GM12878 (cell line): ENCODE data around the gene SSNA1. TPM values are rescaled to one million over a fixed set of nuclear protein-coding genes. Genes with fewer than 3 reads are reported as not detected.

Source experiments
- ATAC-seq: fragments of 200-7000 bp; cut with Tn5 transposase; 3 replicates; pipeline ENCODE4 v1.9.1; 2020; ENCODE audit warnings: mild to moderate bottlenecking, moderate library complexity
- BruUV-seq: library from RNA; stranded (reverse); fragments of 400-500 nt; replicated peaks from 2 replicates; lab custom pipeline; 2021; lab: Mats Ljungman, UMichigan
- CTCF ChIA-PET: fragments of 300-600 bp; sonication (Branson Sonifier 250); formaldehyde crosslinking; extraction: SDS; loops from one replicate; lab custom pipeline; 2021; ENCODE audit warnings: inconsistent platforms; lab: Yijun Ruan, JAX
- POLR2A ChIA-PET: fragments of 350-600 bp; formaldehyde crosslinking; extraction: SDS; loops from one replicate; lab custom pipeline; 2021; ENCODE audit warnings: inconsistent platforms; lab: Charles Lee
- RAD21 ChIA-PET: fragments of 300-600 bp; sonication (Branson Sonifier 250); formaldehyde crosslinking; loops from one replicate; lab custom pipeline; 2023; ENCODE audit warnings: antibody characterized with exemption; ENCODE audit not compliant: unreplicated experiment; lab: Charles Lee
- SMC1A ChIA-PET: fragments of 300-600 bp; sonication (Branson Sonifier 250); formaldehyde crosslinking; loops from one replicate; lab custom pipeline; 2023; ENCODE audit not compliant: unreplicated experiment, uncharacterized antibody; lab: Charles Lee
- DNase-seq: peaks from one replicate; pipeline ENCODE4 v3.0.0-alpha.2; 2011; ENCODE audit warnings: low read depth, low spot score
- FAIRE-seq: peaks from 3 replicates; lab custom pipeline; 2011; peaks lifted over from hg19 to GRCh38; lab: Jason Lieb, UNC
- H2AFZ ChIP-seq: 2 replicates; pipeline ENCODE4 v1.6.0; 2011; ENCODE audit warnings: low read depth, low read length, control low read depth; ENCODE audit not compliant: control insufficient read depth
- H3K27ac ChIP-seq: 2 replicates; pipeline ENCODE4 v1.5.1; 2011; ENCODE audit warnings: control low read depth; ENCODE audit not compliant: control insufficient read depth, insufficient read depth
- H3K27me3 ChIP-seq, 2 experiments: replicated peaks in 1 of 2; 2 replicates each; pipeline versions ENCODE4 v1.6.0 to v1.6.1; 2011; ENCODE audit warnings: low read length in 1 of 2; ENCODE audit not compliant: control insufficient read depth in 2 of 2, insufficient read depth in 2 of 2
- H3K36me3 ChIP-seq, 2 experiments: 2 replicates each; pipeline ENCODE4 v1.5.1; 2011; ENCODE audit warnings: low read length in 1 of 2; ENCODE audit not compliant: control insufficient read depth in 2 of 2, insufficient read depth in 2 of 2
- H3K4me1 ChIP-seq: 2 replicates; pipeline ENCODE4 v1.6.1; 2011; ENCODE audit warnings: mild to moderate bottlenecking, low read length, moderate library complexity, mixed read lengths; ENCODE audit not compliant: control insufficient read depth, insufficient read depth
- H3K4me2 ChIP-seq: 2 replicates; pipeline ENCODE4 v1.6.0; 2011; ENCODE audit warnings: control low read depth; ENCODE audit not compliant: control insufficient read depth, insufficient read depth
- H3K4me3 ChIP-seq: fragments of 200-600 bp; sonication (generic); 2 replicates; pipeline ENCODE4 v1.5.1; 2016
- H3K79me2 ChIP-seq: 2 replicates; pipeline ENCODE4 v1.6.0; 2011; ENCODE audit warnings: low read length; ENCODE audit not compliant: control insufficient read depth, insufficient read depth
- H3K9ac ChIP-seq: 2 replicates; pipeline ENCODE4 v1.8.0; 2011; ENCODE audit warnings: low read length, control low read depth, mixed read lengths; ENCODE audit not compliant: control insufficient read depth, insufficient read depth
- H3K9me3 ChIP-seq: replicated peaks from 3 replicates; pipeline ENCODE4 v1.5.1; 2011; ENCODE audit warnings: mild to moderate bottlenecking, low read length; ENCODE audit not compliant: control insufficient read depth, insufficient read depth
- H4K20me1 ChIP-seq: 2 replicates; pipeline ENCODE4 v1.6.0; 2011; ENCODE audit not compliant: control insufficient read depth, insufficient read depth
- BHLHE40 ChIP-seq, 2 experiments: fragments of 450-650 bp in 1 of 2; IDR thresholded peaks; 2 replicates each; pipeline ENCODE4 v1.6.1; 2011 to 2017; ENCODE audit warnings: low read depth in 2 of 2, borderline replicate concordance in 1 of 2, improper control_type of control experiment in 1 of 2, low read length in 1 of 2, mild to moderate bottlenecking in 1 of 2
- GABPA ChIP-seq: IDR thresholded peaks from 2 replicates; pipeline ENCODE4 v1.6.1; 2014; ENCODE audit warnings: antibody characterized with exemption, low read depth, mild to moderate bottlenecking, inconsistent platforms
- SUZ12 ChIP-seq: fragments of 200-600 bp; sonication (generic); IDR thresholded peaks from one replicate; pipeline ENCODE4 v1.6.1; 2018; ENCODE audit warnings: antibody characterized with exemption, mild to moderate bottlenecking; ENCODE audit not compliant: unreplicated experiment
- TCF3 ChIP-seq: IDR thresholded peaks from 2 replicates; pipeline ENCODE4 v1.6.1; 2012; ENCODE audit warnings: low read depth, mild to moderate bottlenecking, low read length, borderline replicate concordance; ENCODE audit not compliant: insufficient read depth
- WGBS: methylation state at CpG from one replicate; pipeline ENCODE4 v1.1.6; 2016; ENCODE audit warnings: low lambda C conversion rate; ENCODE audit not compliant: insufficient replicate concordance, insufficient coverage; ENCODE audit errors: missing lambda C conversion rate; 5-methylcytosine and 5-hydroxymethylcytosine counted together
- in situ Hi-C: fragments of 300-500 bp; cut with MboI; formaldehyde crosslinking; loops from 9 replicates; pipeline ENCODE4 v1.14.3; 2018; ENCODE audit warnings: mixed read lengths
- intact Hi-C: fragments of 100-400 bp; cut with micrococcal nuclease; formaldehyde crosslinking; loops from one replicate; pipeline ENCODE4 v1.14.2; 2022; ENCODE audit not compliant: unreplicated experiment
- polyA plus RNA-seq, 11 experiments: library from polyadenylated mRNA; depleted of rRNA in 4 of 11; unstranded in 6 of 11; stranded (reverse) in 5 of 11; fragments of >200 nt; fragmentation: Nextera tagmentation in 4 of 11; fragmentation: Illumina TruSeq in 1 of 11; extraction: Ambion mirVana in 4 of 11; extraction: Trizol in 1 of 11; gene quantifications; 1 replicate in 1 of 11; 2 replicates in 10 of 11; pipeline versions ENCODE4 v1.2.1 to v1.2.3, GENCODE V29; 2011 to 2016; ENCODE audit warnings: inconsistent platforms in 2 of 11, missing spikeins in 2 of 11, low read depth in 1 of 11
- total RNA-seq, 4 experiments: library from RNA; depleted of rRNA in 3 of 4; stranded (reverse); fragments of >200 nt in 3 of 4; fragmentation: Illumina TruSeq in 1 of 4; extraction: Trizol in 1 of 4; gene quantifications; 2 replicates each; pipeline versions ENCODE4 v1.2.1 to v1.2.3, GENCODE V29; 2013 to 2021
- TF ChIP-seq, protein P1 (sequence below): IDR thresholded peaks from 2 replicates; pipeline ENCODE4 v1.6.1; 2011; ENCODE audit warnings: mild to moderate bottlenecking, low read depth, low read length, moderate library complexity; ENCODE audit not compliant: insufficient replicate concordance
- TF ChIP-seq, protein P2 (sequence below): fragments of 450-650 bp; IDR thresholded peaks from 2 replicates; pipeline ENCODE4 v1.6.1; 2016; ENCODE audit warnings: mild to moderate bottlenecking
- TF ChIP-seq, protein P3 (sequence below): fragments of 450-650 bp; IDR thresholded peaks from 2 replicates; pipeline ENCODE4 v1.6.1; 2017; ENCODE audit warnings: low read depth, mild to moderate bottlenecking, moderate library complexity
- TF ChIP-seq, protein P4 (sequence below): IDR thresholded peaks from 2 replicates; pipeline ENCODE4 v1.6.1; 2012; ENCODE audit warnings: low read depth, low read length, improper control_type of control experiment

Gene SSNA1
- total and polyA plus RNA-seq, 10 of the 15 experiments (the other 5 are each of a cell fraction or from before 2014, with no cell fraction given): 0.63 to 139 (median 78.0) TPM

DNA sequence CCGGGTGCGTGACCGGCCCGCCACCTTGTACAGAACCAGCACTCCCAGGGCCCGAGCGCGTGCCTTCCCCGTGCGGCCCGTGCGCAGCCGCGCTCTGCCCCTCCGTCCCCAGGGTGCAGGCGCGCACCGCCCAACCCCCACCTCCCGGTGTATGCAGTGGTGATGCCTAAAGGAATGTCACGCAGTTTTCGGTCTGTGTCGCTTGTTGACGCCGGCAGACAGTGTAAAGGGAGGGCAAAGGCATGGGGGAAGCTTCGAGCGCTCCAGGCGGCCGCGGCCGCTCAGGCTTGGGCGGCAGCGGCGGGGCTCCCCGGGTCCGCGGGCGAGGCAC, 19.9 kb upstream of the SSNA1 start:
- H3K9ac ChIP-seq: no peak overlapping the region

More for the DNA sequence above, 19.9 kb upstream of the SSNA1 start:
- Histone ChIP-seq H3K27me3 (peaks cover 0 to 8% of the 10 kb centered on the region in 2 experiments; a peak in 3 of 4 replicates), H3K36me3 (no peaks in the 10 kb centered on the region), H3K4me2 (peak overlapping the region; percentile 82), H3K9me3 (no peaks in the 10 kb centered on the region), H3K27ac (no peak overlapping the region), H4K20me1 (no peaks in the 10 kb centered on the region), H2AFZ (no peak overlapping the region), H3K4me1 (peaks cover 8% of the 10 kb centered on the region; the same call in 1 of the 2 replicates), H3K79me2 (no peaks in the 10 kb centered on the region), H3K4me3 (no peak overlapping the region)
- in situ Hi-C loops (no loop called here), intact Hi-C loops (no loop called here)
- ChIA-PET SMC1A (interaction anchor here (1.0 kb wide), 1 partner anchor 11 kb away, joined by 3 read pairs; no protein-coding TSS in a partner anchor), POLR2A (interaction anchor here (0.9 to 4.4 kb wide), 6 partner anchors 10 to 82 kb away, joined by 3 to 37 read pairs (median 8); partner anchors contain the start of gene MAN1B1), RAD21 (interaction anchor here (0.8 to 4.3 kb wide), 5 partner anchors 18 to 73 kb away, joined by 3 to 25 read pairs (median 3); no protein-coding TSS in a partner anchor), CTCF (interaction anchor here (1.4 kb wide), 1 partner anchor 38 kb away, joined by 3 read pairs; no protein-coding TSS in a partner anchor)
- no peak for TF ChIP-seq TCF3
- TF ChIP-seq GABPA: no peak
- TF ChIP-seq, protein P1, sequence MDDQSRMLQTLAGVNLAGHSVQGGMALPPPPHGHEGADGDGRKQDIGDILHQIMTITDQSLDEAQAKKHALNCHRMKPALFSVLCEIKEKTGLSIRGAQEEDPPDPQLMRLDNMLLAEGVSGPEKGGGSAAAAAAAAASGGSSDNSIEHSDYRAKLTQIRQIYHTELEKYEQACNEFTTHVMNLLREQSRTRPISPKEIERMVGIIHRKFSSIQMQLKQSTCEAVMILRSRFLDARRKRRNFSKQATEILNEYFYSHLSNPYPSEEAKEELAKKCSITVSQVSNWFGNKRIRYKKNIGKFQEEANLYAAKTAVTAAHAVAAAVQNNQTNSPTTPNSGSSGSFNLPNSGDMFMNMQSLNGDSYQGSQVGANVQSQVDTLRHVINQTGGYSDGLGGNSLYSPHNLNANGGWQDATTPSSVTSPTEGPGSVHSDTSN: no peak
- TF ChIP-seq, protein P2, sequence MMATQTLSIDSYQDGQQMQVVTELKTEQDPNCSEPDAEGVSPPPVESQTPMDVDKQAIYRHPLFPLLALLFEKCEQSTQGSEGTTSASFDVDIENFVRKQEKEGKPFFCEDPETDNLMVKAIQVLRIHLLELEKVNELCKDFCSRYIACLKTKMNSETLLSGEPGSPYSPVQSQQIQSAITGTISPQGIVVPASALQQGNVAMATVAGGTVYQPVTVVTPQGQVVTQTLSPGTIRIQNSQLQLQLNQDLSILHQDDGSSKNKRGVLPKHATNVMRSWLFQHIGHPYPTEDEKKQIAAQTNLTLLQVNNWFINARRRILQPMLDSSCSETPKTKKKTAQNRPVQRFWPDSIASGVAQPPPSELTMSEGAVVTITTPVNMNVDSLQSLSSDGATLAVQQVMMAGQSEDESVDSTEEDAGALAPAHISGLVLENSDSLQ: no peak
- TF ChIP-seq BHLHE40 (IDR thresholded peaks at IDR 0.05; ENCODE audit: borderline replicate concordance in 1 of 2, low read depth in 2 of 2, low read length in 1 of 2): peak; percentile 26 to 71; a peak in 3 of 4 replicates
- TF ChIP-seq SUZ12: peak; percentile 88
- TF ChIP-seq, protein P3, sequence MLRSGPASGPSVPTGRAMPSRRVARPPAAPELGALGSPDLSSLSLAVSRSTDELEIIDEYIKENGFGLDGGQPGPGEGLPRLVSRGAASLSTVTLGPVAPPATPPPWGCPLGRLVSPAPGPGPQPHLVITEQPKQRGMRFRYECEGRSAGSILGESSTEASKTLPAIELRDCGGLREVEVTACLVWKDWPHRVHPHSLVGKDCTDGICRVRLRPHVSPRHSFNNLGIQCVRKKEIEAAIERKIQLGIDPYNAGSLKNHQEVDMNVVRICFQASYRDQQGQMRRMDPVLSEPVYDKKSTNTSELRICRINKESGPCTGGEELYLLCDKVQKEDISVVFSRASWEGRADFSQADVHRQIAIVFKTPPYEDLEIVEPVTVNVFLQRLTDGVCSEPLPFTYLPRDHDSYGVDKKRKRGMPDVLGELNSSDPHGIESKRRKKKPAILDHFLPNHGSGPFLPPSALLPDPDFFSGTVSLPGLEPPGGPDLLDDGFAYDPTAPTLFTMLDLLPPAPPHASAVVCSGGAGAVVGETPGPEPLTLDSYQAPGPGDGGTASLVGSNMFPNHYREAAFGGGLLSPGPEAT: no peak
- TF ChIP-seq, protein P4, sequence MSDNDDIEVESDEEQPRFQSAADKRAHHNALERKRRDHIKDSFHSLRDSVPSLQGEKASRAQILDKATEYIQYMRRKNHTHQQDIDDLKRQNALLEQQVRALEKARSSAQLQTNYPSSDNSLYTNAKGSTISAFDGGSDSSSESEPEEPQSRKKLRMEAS: peak; percentile 43; the same call in 1 of the 2 replicates
- ATAC-seq (peak; percentile 20), FAIRE-seq (no peak), DNase-seq (no peak)
- WGBS: under 1% methylated on average over 19 of the region's 36 CpGs
- no TSS peak for BruUV-seq
